Sigmoid colon (tissue), 7 donors: ENCODE data around the gene DEFB116. TPM values are rescaled to one million over a fixed set of nuclear protein-coding genes. Genes with fewer than 3 reads are reported as not detected.
"Not testable (repeated sequence)": the region's sequence is repeated elsewhere in the genome, so short reads cannot be mapped to it uniquely, and the experiment has no call there.

Source experiments
- DNase-seq: peaks from one replicate; pipeline ENCODE4 v3.0.0-alpha.2; 2019
- H3K27ac ChIP-seq, 4 donors: fragments of 200-600 bp; sonication (generic); one replicate each; pipeline ENCODE4 v1.5.1; 2016 to 2019; ENCODE audit warnings: mild to moderate bottlenecking in 1 of 4
- H3K27me3 ChIP-seq, 3 donors: fragments of 200-600 bp; sonication (generic); one replicate each; pipeline ENCODE4 v1.5.1; 2019; ENCODE audit warnings: mild to moderate bottlenecking in 1 of 3
- H3K36me3 ChIP-seq, 4 donors: fragments of 200-600 bp; sonication (generic); one replicate each; pipeline ENCODE4 v1.5.1; 2016 to 2019
- H3K4me1 ChIP-seq, 4 donors: fragments of 200-600 bp; sonication (generic); one replicate each; pipeline ENCODE4 v1.5.1; 2017 to 2019
- H3K4me3 ChIP-seq, 4 donors: fragments of 200-600 bp; sonication (generic); one replicate each; pipeline ENCODE4 v1.5.1; 2017 to 2019; ENCODE audit warnings: mild to moderate bottlenecking in 2 of 4, moderate library complexity in 1 of 4
- H3K9me3 ChIP-seq, 4 donors: fragments of 200-600 bp in 3 of 4; sonication (generic) in 3 of 4; one replicate each; pipeline versions ENCODE4 v1.5.1 to v1.6.1; 2013 to 2019
- CTCF ChIP-seq, 4 experiments: fragments of 450-650 bp in 3 of 4; fragments of 200-600 bp in 1 of 4; IDR thresholded peaks; one replicate each; pipeline ENCODE4 v1.5.1; 2016 to 2019; ENCODE audit warnings: antibody characterized with exemption in 4 of 4, mild to moderate bottlenecking in 3 of 4, moderate library complexity in 2 of 4
- EP300 ChIP-seq, 4 donors: sonication (generic); formaldehyde crosslinking; IDR thresholded peaks; one replicate each; pipeline ENCODE4 v1.6.1; 2017; ENCODE audit warnings: antibody characterized with exemption in 4 of 4
- POLR2A ChIP-seq, 2 donors: fragments of 450-650 bp; IDR thresholded peaks; one replicate each; pipeline ENCODE4 v1.6.1; 2016; ENCODE audit warnings: antibody characterized with exemption in 2 of 2, mild to moderate bottlenecking in 2 of 2, moderate library complexity in 2 of 2
- POLR2AphosphoS5 ChIP-seq, 4 donors: sonication (generic); formaldehyde crosslinking; IDR thresholded peaks; one replicate each; pipeline ENCODE4 v1.6.1; 2017; ENCODE audit warnings: antibody characterized with exemption in 4 of 4
- WGBS, 2 donors: extraction: QIAGEN DNeasy Blood & Tissue Kit; methylation state at CpG; one replicate each; pipeline ENCODE4 v1.1.7; 2013; 5-methylcytosine and 5-hydroxymethylcytosine counted together
- intact Hi-C: fragments of 100-400 bp; cut with DNase I; formaldehyde crosslinking; loops from one replicate; pipeline ENCODE4 v1.15.1; 2023
- polyA plus RNA-seq, 3 donors: library from polyadenylated mRNA; stranded (reverse); fragments of 200-250 nt; gene quantifications; one replicate each; pipeline ENCODE4 v1.2.3, GENCODE V29; 2013
- total RNA-seq, 4 donors: library from RNA; depleted of rRNA; stranded (reverse); fragments of >200 nt; gene quantifications; one replicate each; pipeline ENCODE4 v1.1.0, GENCODE V29; 2016
- donor health status: healthy with polysubstance abuse.
- donor health status: Bipolar disorder and iron deficiency.
- donor health status: healthy.

DEFB116 gene
- total RNA-seq (not detected), polyA plus RNA-seq (not detected)

- TF ChIP-seq EP300 (IDR thresholded peaks at IDR 0.05) = no peak
- TF ChIP-seq POLR2AphosphoS5 (IDR thresholded peaks at IDR 0.05) = no peak
- TF ChIP-seq POLR2A (IDR thresholded peaks at IDR 0.05) = no peak
- no peak for TF ChIP-seq CTCF (IDR thresholded peaks at IDR 0.05)
- Histone ChIP-seq H3K27ac (no peak within 1 kb of the TSS), H3K4me1 (no peaks in the 10 kb centered on the region), H3K36me3 (no peaks in the 10 kb centered on the region), H3K9me3 (no peaks in the 10 kb centered on the region), H3K4me3 (no peak within 1 kb of the TSS), H3K27me3 (no peaks in the 10 kb centered on the region)
- 53 to 57% methylated on average over 8 of the region's 8 CpGs for WGBS, 2 donors
- DNase-seq = no peak
- intact Hi-C loops = no loop called here
Measured at GRCh38 chr20:31308535-31309162, at the start of gene DEFB116. Gene DEFB116, minus strand, starts transcription at chr20:31308585. Its CDS starts 0 bp downstream, at chr20:31308585.

GRCh38 chr20:31355981-31356380 lies 47.6 kb upstream of the DEFB116 start:
- DNase-seq = no peak
- H3K4me3 ChIP-seq = no peak overlapping the region
- WGBS, 2 donors = 63 to 75% methylated on average over 1 of the region's 1 CpG
- H3K4me1 ChIP-seq = no peaks in the 10 kb centered on the region
- H3K27me3 ChIP-seq = no peaks in the 10 kb centered on the region
- intact Hi-C loops = no loop called here
- no peak for TF ChIP-seq CTCF (IDR thresholded peaks at IDR 0.05)
- TF ChIP-seq POLR2A (IDR thresholded peaks at IDR 0.05) = no peak
- H3K27ac ChIP-seq = no peak overlapping the region
- peaks cover 0 to 2% (median 0%) of the 10 kb centered on the region in 4 donors for H3K9me3 ChIP-seq
- no peaks in the 10 kb centered on the region for H3K36me3 ChIP-seq

- no peak overlapping the region for H3K27ac ChIP-seq
- no peaks in the 10 kb centered on the region for H3K4me1 ChIP-seq
- H3K27me3 ChIP-seq = no peaks in the 10 kb centered on the region
- H3K4me3 ChIP-seq = no peak overlapping the region
- no peak for DNase-seq
- no peaks in the 10 kb centered on the region for H3K9me3 ChIP-seq
- TF ChIP-seq CTCF (IDR thresholded peaks at IDR 0.05) = no peak
- TF ChIP-seq EP300 (IDR thresholded peaks at IDR 0.05) = no peak
- TF ChIP-seq POLR2A (IDR thresholded peaks at IDR 0.05) = no peak
- no peak for TF ChIP-seq POLR2AphosphoS5 (IDR thresholded peaks at IDR 0.05)
- intact Hi-C loops = no loop called here
- H3K36me3 ChIP-seq = no peaks in the 10 kb centered on the region
Measured at GRCh38 chr20:31341470-31341869, 33.1 kb upstream of the DEFB116 start.

GRCh38 chr20:31330893-31331292 lies 22.5 kb upstream of the DEFB116 start:
- no peak for DNase-seq
- Histone ChIP-seq H3K4me1 (no peaks in the 10 kb centered on the region), H3K9me3 (peaks cover 0 to 3% (median 0%) of the 10 kb centered on the region in 4 donors), H3K36me3 (no peaks in the 10 kb centered on the region), H3K27ac (no peak overlapping the region), H3K27me3 (no peaks in the 10 kb centered on the region), H3K4me3 (no peak overlapping the region)
- TF ChIP-seq POLR2A (IDR thresholded peaks at IDR 0.05) (no peak), POLR2AphosphoS5 (IDR thresholded peaks at IDR 0.05) (no peak), CTCF (IDR thresholded peaks at IDR 0.05) (no peak), EP300 (IDR thresholded peaks at IDR 0.05) (no peak)
- intact Hi-C loops = no loop called here

- TF ChIP-seq POLR2AphosphoS5 (IDR thresholded peaks at IDR 0.05) (no peak), CTCF (IDR thresholded peaks at IDR 0.05) (no peak)
- Histone ChIP-seq H3K9me3 (peaks cover 0 to 10% (median 2%) of the 10 kb centered on the region in 4 donors), H3K27me3 (no peaks in the 10 kb centered on the region), H3K27ac (no peak overlapping the region), H3K4me1 (no peaks in the 10 kb centered on the region), H3K36me3 (no peaks in the 10 kb centered on the region), H3K4me3 (no peak overlapping the region)
- WGBS, 2 donors = 38 to 61% methylated on average over 3 of the region's 3 CpGs
- intact Hi-C loops = no loop called here
- no peak for DNase-seq
Measured at GRCh38 chr20:31322504-31322903, 14.1 kb upstream of the DEFB116 start.

- not testable (repeated sequence) for H3K27ac ChIP-seq, DNase-seq, H3K4me1 ChIP-seq, H3K4me3 ChIP-seq, H3K9me3 ChIP-seq, H3K36me3 ChIP-seq, H3K27me3 ChIP-seq
- WGBS, 2 donors = 75 to 76% methylated on average over 7 of the region's 7 CpGs
- intact Hi-C loops = loop anchor here (5.0 kb wide), 1 partner anchor 53 kb away; no protein-coding TSS in a partner anchor
Measured at GRCh38 chr20:31284964-31285363, 23.4 kb downstream of the DEFB116 start.
